Kidney capillary endothelial cell (primary cell): Measurements from ENCODE around the gene LRCH3.

Experiments
- DNase-seq: peaks from one replicate; pipeline ENCODE4 v3.0.0-alpha.2; 2018; ENCODE audit warnings: low spot score

LRCH3 gene

GRCh38 chr3:197793247-197793646, 2.2 kb downstream of the LRCH3 start:
- peak; percentile 84 for DNase-seq

DNA sequence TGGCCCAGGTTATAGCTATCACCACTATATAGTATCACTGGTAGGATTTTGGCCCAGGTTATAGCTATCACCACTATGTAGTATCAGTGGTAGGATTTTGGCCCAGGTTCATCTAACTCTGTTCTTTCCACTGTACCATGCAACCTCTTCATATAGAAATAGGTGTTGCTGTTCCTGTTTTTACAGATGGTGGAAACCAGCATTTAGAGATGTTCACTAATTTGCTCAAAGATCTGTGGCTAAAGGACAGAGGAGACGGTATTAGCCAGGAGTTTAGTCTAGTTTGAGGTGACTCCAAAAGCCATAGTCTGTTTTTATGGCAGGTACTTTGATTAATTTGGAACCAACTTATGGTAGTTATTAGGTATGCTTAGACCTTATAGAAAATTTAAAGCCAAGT, 3.1 kb downstream of the LRCH3 start:
- DNase-seq, result no peak

DNA sequence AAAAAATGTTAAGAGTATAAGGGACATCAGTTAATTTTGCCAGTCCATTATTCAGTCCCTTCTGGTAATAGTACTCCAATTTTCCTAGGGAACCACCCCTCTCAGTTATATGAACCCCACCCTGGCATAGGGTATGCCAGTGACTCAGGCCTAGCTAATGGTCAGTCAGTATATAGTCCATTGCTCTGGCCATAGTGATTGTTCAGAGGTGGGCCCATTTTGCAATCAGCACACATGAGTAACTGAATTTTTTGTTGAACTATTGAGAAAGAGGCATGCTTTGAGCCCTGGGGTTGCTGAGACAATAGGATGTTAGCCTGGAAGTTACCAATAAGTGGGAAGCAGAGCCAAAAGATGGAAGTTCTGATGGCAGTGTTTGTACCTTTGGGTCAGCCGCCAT, 4.1 kb downstream of the LRCH3 start:
- DNase-seq, result no peak

DNA sequence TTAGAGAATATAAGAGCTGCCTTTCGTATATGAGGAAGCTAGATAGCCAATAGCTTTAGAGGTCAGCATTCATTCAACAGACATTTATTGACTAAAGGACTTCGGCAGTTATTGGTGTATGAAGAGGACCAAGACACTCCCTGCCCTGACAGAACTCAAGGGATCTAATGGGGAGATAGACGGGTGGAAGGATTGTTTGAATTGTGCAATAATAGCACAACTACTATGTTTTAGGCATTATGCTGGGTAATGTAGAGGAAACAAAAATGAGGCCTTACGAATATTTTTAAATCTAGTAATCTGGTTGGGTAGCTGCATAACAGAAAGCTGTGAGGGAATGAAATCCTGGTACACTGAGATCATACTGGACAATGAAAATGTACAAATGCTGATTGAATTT, 5.0 kb downstream of the LRCH3 start:
- DNase-seq, result no peak

- DNase-seq, result no peak
Observed at GRCh38 chr3:197798863-197799262, 7.8 kb downstream of the LRCH3 start.

- no peak for DNase-seq
Observed at GRCh38 chr3:197800379-197800778, 9.3 kb downstream of the LRCH3 start.

GRCh38 chr3:197801891-197802778, 11.1 kb downstream of the LRCH3 start:
- DNase-seq, result no peak

DNA sequence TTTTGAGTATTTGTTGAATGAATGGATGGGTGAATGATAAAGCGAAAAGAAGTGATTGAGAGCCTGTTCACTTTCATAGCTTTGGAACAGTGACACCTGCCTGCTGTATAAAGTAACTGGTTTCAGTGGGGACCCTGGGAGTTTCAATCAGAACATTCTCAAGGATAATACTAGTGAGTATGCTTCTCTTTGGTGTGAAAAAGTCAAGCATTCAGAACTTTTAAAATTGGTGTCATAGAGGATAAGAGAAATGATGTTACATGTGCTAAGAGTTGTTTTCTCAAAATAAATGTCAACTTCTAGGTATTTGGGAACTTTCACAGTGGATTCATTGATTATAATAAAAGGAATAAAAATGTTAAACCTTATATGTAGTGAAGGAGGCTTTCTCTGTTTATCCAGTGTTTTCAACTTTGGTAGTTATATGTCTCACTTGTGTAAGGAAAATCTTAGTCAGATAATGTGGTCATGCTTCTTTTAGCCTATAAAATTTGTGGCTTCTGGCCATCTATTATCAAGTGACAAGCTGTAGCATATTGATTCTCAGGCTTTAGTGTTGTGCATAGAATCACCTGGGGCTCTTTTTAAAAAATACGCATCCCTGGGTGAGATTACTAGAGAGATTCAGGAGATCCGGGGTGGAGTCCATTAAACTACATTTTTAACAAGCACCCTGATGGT, 11.9 kb downstream of the LRCH3 start:
- no peak for DNase-seq

DNA sequence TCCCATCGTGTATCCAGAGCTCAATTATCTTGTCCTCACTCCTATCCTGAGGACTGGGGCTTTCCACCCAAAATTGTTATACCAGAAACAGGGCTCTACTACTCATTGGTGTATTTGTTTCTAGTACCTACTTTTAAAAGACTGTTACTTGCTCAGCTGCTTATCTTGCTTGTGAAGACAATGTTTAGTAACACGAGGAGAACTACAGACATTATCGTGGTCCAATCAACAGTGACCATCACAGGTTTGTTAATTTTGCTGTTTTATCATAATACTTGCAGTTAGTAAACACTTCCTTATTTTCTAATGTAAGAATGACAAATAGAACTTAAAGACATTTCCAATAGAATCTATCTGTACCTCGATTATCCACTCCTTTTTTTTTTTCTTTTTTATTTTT, 13.5 kb downstream of the LRCH3 start:
- no peak for DNase-seq

DNA sequence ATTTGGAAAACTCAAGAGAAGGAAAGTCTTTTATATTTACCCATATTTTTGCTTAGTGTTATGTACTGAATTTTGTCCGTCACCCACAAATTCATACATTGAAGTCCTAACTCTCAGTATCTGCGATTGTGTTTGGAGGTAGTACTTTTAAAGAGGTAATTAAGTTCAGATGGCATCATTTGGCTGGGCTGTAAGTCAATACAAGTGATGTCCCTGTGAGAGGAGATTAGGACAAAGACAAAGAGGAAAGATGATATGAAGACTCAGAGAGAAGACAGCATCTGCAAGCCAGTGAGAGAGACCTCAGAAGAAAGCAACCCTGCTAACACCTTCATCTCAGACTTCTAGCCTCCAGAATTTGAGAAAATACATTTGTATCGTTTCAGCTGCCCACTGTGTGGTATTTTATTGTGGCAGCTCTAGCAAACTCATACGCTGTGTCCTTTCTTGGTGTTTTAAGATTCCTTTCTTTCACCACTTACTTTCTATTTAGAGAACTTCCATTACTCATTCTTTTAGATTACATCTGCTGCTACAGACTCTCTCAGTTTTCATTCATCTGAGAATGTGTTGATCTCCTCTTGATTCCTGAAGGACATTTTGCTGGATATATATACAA, 17.0 kb downstream of the LRCH3 start:
- DNase-seq, result no peak

- no peak for DNase-seq
Observed at GRCh38 chr3:197809356-197810020, 18.4 kb downstream of the LRCH3 start.

GRCh38 chr3:197810901-197811300, 19.8 kb downstream of the LRCH3 start:
- no peak for DNase-seq

DNA sequence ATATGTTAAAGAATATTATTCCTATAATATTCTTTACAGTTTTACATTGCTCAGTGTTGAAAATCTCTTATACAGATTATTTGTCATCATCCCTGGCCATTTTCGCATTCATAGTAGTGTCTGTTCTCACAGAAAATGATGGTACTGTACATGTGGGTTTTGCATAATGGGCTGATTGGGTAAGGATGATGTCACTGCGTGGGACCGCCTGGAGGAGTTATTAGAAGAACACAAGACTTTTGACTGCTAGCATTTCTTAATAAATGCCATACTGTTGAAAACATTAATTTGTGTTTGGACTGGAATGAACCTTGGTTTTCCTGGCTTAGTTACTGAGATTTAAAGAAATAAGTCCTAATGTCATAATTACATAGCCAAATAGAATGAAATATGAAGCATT, 20.3 kb downstream of the LRCH3 start:
- no peak for DNase-seq

DNA sequence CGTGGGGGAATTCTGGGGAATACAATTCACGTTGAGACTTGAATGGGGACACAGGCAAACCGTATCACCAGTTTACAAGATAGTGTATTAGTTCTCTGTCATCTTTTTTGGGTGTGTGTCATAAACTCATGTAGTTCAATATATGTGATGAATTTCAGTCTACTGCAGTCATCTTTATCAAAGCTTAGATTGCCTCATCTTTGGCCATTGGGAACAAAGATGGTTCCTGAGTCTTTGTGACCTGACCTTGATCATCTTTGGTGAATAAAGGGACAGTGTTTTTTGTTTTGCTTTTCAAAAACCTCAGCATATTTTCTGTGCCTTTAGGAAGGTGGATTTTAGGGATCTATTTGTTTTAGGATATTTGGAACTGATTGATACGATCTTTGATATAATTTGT, 23.3 kb downstream of the LRCH3 start:
- DNase-seq, result no peak

DNA sequence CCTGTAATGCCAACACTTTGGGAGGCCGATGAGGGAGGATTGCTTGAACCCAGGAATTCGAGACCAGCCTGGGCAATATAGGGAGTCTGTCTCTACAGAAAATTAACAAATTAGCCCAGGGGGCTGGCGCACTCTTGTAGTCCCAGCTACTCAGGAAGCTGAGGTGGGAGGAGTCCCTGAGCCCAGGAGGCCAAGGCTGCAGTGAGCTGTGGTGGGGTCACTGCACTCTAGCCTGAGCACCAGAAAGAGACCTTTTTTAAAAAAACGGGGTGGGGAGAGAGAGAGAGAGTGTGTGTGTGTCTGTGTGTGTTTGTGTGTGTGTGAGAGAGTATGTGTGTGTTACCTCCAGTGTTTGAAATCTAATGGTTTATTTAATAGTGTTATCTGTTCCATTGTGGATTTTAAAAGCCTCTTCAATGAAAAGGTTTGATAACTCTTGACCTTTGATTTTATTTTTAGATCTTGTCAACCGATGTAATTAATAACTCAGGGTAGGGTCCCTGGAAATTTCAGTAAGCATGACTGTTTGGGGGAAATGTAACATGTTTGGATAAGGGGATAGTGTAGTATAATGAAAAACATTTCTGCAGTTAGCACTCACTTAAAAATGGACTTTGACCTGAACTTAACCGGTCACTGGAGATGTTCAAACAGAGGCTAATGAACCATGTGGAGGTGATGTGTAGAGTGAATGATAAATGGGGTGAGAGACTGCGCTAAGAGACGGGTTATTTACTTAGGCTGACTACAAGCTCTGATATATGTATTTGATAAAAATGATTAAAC, 29.7 kb downstream of the LRCH3 start:
- DNase-seq, result no peak

- DNase-seq, result no peak
Observed at GRCh38 chr3:197829397-197830045, 38.5 kb downstream of the LRCH3 start.

DNA sequence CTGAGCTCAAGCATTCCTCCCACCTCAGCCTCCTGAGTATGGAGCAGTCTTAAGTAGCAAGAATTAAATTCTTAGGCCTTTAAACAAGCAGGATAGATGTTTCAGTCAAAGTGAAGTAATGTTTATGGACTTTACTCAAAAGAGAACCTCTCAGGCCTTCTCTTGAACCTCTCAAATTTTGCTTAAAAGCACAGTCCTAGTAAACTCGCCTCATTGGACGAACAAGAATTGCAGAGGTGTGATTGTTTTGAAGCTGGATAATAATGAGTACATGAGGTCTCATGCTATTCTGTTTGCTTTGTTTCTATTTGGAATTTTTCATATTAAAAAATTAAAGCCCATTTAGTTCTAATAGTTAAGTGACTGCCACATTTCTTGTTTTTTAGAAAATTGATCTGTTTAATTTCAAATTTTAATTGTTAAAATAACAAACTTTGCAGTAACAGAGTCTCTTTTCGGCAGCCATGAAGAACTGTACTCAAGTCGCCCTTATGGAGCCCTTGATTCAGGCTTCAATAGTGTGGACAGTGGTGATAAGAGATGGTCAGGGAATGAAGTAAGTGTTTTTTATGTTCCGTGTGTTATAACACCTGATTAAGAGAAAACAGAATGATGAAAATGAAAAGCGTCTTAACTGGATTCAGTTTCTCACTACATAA, 39.4 kb downstream of the LRCH3 start:
- DNase-seq, result no peak

GRCh38 chr3:197830967-197831313, 39.9 kb downstream of the LRCH3 start:
- no peak for DNase-seq

- DNase-seq, result no peak
Observed at GRCh38 chr3:197833930-197834715, 43.1 kb downstream of the LRCH3 start.

GRCh38 chr3:197835509-197835908, 44.5 kb downstream of the LRCH3 start:
- no peak for DNase-seq
